T-helper 2 cell (primary cell): Measurements from ENCODE around the gene TPSB2.
"Not testable (repeated sequence)": the region's sequence is repeated elsewhere in the genome, so short reads cannot be mapped to it uniquely, and the experiment has no call there.

Experiments used
- DNase-seq, 5 experiments: peaks; one replicate each; pipeline versions ENCODE4 v3.0.0 to v3.0.0-alpha.2; 2012 to 2022

TPSB2 gene

GRCh38 chr16:1199347-1200013 lies 30.5 kb downstream of the TPSB2 start:
- no peak for DNase-seq

GRCh38 chr16:1198671-1199346 lies 31.2 kb downstream of the TPSB2 start:
- not testable (repeated sequence) for DNase-seq

GRCh38 chr16:1198194-1198593 lies 31.8 kb downstream of the TPSB2 start:
- DNase-seq: no peak

- no peak for DNase-seq
These were observed 32.6 kb downstream of the TPSB2 start for GRCh38 chr16:1197237-1197866.

GRCh38 chr16:1196494-1196893 lies 33.5 kb downstream of the TPSB2 start:
- DNase-seq: no peak

- DNase-seq: no peak
These were observed 34.7 kb downstream of the TPSB2 start for GRCh38 chr16:1195393-1195666.

- no peak for DNase-seq
These were observed 35.2 kb downstream of the TPSB2 start for GRCh38 chr16:1194665-1195392.

GRCh38 chr16:1193825-1194581 lies 36.0 kb downstream of the TPSB2 start:
- DNase-seq: no peak

- DNase-seq: no peak
These were observed 36.7 kb downstream of the TPSB2 start for GRCh38 chr16:1193143-1193824.

- no peak for DNase-seq
These were observed 37.5 kb downstream of the TPSB2 start for GRCh38 chr16:1192384-1193073.

- DNase-seq: not testable (repeated sequence)
These were observed 39.2 kb downstream of the TPSB2 start for GRCh38 chr16:1190789-1191188.

GRCh38 chr16:1189455-1189854 lies 40.5 kb downstream of the TPSB2 start:
- DNase-seq: no peak

GRCh38 chr16:1188432-1189189 lies 41.4 kb downstream of the TPSB2 start:
- peak; percentile 6 to 41 (median 25) for DNase-seq

- DNase-seq: not testable (repeated sequence)
These were observed 44.4 kb downstream of the TPSB2 start for GRCh38 chr16:1185460-1186207.

GRCh38 chr16:1184980-1185379 lies 45.0 kb downstream of the TPSB2 start:
- DNase-seq: no peak

GRCh38 chr16:1184156-1184868 lies 45.7 kb downstream of the TPSB2 start:
- DNase-seq: no peak

GRCh38 chr16:1182950-1183907 lies 46.8 kb downstream of the TPSB2 start:
- no peak for DNase-seq

GRCh38 chr16:1182316-1182671 lies 47.7 kb downstream of the TPSB2 start:
- DNase-seq: no peak
